Stimulated activated CD8-positive, alpha-beta memory T cell treated with anti-CD3 and anti-CD28 coated beads, Interleukin-4, amount 100 ng/mL, for 4 hours (primary cell): ENCODE data around the gene SMDT1.
A peak's percentile ranks its signal among the peaks of the same experiment; 100 is the strongest.

ENCODE experiments used
- DNase-seq, 2 donors: peaks; one replicate each; pipeline ENCODE4 v3.0.0-alpha.2; 2020; ENCODE audit warnings: low read depth in 2 of 2, low spot score in 1 of 2

SMDT1 gene

DNA sequence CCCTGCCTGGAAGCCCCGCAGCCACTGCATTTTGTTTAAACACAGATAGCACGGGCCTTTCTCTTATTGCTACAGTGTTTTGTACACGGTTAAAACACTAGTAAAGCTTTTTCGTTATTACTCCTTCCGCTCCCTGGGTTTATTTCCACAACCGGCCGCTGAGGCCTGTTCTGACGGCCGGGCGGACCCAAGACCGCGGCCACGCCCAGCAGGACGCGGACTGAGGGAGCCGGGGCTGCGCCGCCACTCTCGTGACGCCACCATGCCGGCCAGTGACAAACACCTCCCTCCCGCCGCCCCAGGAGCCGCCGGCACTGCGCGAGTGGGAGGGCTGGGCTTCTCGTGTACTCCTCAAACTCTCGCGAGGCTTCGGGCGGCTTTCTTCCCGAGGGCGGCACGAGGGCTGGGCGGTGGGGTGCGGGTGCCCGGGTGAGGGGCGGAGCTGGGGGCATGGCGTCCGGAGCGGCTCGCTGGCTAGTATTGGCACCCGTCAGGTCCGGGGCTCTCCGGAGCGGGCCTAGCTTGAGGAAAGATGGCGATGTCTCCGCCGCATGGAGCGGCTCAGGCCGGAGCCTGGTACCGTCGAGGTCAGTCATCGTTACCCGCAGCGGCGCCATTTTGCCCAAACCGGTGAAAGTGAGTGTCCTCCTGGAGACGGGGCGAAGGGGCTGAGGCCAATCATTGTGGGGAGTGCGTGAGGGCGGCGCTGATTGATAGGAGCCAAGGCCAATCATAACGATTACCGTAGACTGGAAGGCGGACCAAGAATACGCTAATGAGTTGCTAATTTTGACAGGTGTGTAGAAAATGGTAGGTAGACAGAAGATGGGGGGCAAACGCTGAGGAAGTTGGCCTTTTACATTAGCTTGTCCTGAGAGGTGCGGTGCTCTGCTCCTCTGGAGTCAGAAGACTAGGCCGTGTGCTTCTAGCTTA, at the start of gene SMDT1:
SMDT1 (plus strand) TSS at position 382 of the 933 bp plus-strand sequence; CDS start at position 451, 69 bp downstream.
- peak; percentile 95 to 97 for DNase-seq

- DNase-seq = no peak
These were observed 46.0 kb upstream of the SMDT1 start for GRCh38 chr22:42033263-42034181.

- DNase-seq = no peak
These were observed 44.2 kb upstream of the SMDT1 start for GRCh38 chr22:42035256-42035655.

- DNase-seq = no peak
These were observed 40.2 kb upstream of the SMDT1 start for GRCh38 chr22:42039271-42039670.

DNA sequence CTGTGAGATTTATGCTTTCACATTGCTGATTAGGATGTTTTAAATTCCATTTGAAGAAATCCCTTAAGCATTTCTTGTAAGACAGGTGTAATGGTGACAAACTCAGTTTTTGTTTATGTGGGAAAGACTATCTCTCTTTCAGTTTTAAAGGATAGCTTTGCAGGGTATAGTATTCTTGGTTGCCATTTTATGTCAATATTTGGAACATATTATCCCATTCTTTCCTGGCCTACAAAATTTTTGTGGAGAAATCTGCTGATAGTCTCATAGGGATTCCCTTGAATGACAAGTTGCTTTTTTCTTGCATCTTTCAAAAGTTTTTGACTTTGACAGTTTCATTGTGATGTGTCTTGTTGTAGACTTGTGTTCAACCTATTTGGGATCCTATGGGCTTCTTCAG, 37.7 kb upstream of the SMDT1 start:
- no peak for DNase-seq

DNA sequence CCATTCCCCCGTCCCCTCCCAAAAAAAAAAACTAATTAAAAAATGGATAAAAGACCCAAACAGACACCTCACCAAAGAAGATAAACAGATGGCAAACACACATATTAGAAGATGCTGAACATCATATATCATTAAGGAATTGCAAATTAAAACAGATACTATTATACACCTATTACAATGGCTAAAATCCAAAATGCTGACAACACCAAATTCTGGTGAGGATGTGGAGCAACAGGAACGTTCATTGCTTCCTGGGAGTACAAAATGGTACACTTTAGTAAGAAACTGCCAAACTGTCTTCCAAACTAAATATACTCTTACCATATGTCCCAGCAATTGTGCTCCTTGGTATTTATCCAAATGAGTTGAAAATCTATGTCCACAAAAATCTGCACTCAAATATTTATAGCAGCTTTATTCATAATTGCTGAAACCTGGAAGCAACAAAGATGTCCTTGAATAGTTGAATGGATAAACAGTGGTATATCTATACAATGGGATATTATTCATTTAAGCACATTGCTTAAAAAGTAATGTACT, 28.8 kb upstream of the SMDT1 start:
- DNase-seq = no peak

- DNase-seq = no peak
These were observed 26.7 kb upstream of the SMDT1 start for GRCh38 chr22:42052765-42053164.

- DNase-seq = no peak
These were observed 22.6 kb upstream of the SMDT1 start for GRCh38 chr22:42056757-42057511.

- no peak for DNase-seq
These were observed 19.0 kb upstream of the SMDT1 start for GRCh38 chr22:42060489-42060888.

DNA sequence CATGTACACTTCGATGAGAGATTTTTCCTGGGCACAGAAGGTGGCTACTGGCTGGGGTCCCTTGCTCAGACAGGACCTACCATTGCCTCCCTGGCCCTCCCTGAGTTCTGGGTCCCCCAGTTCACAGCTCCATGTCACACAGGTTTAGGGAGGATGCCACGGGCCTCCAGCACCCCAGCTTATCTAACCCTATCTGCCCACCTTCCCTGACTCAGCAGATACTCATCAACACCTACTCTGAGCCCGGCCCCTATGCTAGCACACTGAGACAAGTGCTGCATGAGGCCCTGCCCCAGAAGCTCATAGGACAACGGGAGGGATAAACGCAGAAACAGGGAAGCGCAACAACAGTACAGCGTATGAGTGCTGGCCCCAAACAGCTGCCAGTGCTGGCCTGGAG, 18.5 kb upstream of the SMDT1 start:
- DNase-seq = no peak

DNA sequence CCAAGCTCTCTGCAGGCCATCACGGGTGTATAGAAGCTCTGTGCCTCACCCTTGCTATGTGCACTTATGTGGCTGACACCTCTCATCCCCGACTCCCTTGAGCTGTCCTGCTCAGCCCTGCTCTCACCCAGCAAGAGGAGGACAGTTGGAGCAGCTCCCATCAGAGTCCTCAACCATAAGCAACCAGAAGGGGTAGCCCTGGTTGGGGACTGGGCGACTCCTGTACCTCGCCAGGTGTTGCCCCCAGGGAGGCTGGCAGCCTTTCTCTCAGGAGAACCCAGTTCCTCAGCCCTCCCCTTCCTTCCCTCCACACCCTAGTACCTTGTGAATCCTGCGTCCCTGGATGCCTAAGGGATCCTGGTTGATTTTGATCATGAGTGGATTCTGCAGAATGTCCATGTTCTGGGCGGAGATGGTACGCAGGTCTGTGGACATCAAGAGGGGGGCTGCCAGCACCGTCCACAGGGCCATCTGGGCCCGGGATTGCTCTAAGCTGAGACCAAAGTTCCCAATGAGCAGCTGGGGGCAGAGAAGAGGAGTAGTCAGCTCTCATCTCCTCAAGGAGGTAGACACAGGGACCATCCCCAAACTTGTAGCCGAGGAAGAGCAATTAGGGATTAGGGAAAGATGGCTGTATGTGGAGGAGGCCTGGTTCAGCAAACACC, 16.9 kb upstream of the SMDT1 start:
- DNase-seq = no peak

- DNase-seq = no peak
These were observed 14.9 kb upstream of the SMDT1 start for GRCh38 chr22:42064629-42065028.

DNA sequence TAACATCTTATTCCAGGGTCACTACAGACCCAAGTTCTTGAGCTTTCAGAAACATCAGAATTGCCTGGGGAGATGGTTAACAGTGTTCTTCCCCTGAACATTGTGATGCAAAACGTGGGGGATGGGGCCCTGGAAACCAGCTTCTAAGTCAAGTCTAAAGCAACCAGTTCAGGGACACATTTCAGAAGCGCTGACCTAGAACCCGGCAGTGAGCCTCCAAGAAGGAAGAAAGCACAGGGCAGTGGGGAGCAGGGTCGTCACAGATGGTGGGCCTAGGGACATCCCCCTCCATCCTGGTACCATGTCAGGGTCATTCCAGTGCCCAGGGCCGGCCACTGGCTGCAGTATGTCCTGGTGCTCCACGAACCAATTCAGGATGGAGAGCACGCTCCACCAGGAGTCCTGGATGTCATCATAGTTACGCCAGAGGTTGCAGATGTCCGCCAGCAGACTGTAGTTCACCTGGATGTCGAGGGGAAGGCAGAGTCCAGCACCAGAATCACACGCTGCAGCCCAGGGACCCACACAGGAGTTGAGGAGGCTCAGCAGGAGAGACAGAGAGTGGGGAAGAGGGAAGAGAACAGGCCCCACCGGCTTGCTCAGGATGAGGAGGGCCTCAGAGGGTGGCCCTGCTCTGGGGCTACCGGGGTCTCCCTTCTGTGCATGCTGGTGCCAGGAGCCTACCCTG, 13.9 kb upstream of the SMDT1 start:
- no peak for DNase-seq

DNA sequence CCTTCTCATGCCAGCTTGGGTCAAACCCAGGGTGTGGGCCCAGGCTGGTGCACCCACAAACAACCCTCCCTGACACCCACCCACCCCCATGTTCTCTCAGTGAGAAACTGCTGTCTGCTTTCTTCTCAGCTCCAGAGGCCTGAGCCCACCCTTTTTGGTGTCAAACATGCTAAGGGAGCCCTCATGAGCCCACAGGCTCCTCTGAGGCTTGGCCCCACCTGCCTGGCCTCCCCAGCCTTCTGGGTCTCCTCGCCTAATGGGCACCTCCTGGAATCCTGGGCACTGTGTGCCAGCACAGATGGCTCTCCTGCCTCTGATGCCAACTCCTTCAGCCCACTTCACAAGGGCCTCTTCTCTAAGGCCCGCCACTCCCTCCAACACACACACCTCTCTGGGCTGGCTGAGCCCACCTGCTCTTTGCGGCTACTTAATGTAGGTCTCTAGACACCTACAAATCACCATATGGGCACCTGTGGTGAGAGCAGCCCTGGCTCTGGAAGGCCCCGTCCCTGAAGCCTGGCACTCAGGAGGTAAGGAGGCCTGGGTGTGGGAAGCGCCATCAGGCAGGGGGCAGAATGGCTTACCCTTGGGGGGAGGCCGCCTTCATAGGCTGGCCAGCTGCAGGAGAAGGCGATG, 13.3 kb upstream of the SMDT1 start:
- DNase-seq = no peak

DNA sequence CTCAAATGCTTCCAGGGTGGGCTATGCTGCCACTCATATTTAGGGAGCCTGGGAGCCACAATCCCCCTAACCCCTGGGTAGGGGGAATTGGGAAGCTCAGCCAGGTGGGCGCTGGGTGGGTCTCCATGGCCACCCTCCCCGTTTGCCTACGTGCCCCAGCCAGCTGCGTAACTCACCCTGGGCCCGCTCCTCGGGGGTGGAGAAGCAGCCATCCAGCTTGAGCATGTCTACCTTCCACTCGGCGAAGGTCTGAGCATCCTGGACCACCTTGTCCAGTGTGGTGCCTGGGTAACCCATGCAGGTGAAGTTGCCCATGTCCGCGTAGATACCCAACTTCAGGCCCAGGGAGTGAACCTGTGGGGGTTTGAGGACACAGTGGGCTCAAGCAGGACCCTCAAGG, 12.6 kb upstream of the SMDT1 start:
- no peak for DNase-seq

- no peak for DNase-seq
These were observed 11.7 kb upstream of the SMDT1 start for GRCh38 chr22:42067671-42068251.

GRCh38 chr22:42068291-42068690, 11.2 kb upstream of the SMDT1 start:
- DNase-seq = no peak

DNA sequence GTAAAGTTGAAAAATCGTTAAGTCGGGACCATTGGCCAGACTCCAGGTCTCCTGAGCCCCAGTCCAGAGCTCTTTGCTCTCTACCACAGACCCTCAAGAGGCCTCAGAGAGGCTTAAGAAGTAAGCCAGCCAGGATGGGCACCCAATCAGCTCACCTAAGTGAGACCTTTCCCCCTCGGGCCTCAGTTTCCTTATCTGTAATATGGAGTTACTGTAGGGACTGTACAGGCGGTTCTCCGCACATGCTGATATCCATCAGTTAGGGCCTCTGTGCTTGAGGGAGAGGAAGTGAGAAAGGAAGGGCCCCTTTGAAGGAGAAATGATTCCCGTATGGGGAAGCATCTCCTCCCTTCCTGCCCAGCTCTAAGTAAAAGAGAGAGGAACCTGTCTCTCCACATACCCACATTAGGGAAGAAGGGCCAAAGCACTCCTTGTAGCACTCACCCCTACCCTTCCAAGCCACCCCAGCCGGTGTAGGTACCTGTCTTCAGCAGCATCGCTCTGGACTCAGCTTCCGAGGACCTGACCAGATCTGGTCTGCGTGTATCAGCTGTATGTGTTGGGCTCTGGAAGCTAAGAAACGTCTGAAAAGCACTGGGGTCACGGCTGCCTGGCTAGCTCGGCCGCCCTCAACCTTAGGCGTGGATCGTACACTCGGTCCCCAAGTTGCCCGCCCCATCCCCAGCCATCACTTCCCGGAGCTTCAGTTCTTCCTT, 9.5 kb upstream of the SMDT1 start:
- DNase-seq = no peak
